ENCODE results near the gene BCORL1. TPM values are rescaled to one million over a fixed set of nuclear protein-coding genes. Genes with fewer than 3 reads are reported as not detected.

BCORL1 gene
- total RNA-seq, 4 donors from 2014 or later, result 5.9 to 11.0 (median 7.9) TPM

DNA sequence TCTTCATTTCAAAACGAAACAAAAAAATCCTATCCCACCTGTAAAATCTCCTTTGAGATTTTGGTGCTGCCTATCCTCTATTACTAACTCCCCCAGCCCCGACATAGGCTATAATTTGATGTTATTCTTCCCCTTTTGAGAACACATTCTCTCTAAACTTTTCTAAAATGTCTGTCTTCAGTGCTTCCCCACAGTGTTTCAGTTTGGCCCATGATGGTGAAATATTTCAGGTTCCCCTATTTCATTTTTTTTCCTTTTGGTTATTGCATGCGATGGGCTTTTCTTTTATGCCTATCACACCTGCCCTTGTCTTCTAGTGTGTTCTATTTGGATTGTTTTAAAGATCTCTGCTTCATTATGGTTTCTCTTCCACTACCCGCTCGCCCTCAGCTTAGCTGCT, 14.7 kb downstream of the BCORL1 start:
- Histone ChIP-seq H3K4me3 (no peak overlapping the region), H3K4me1 (no peaks in the 10 kb centered on the region), H3K27ac (no peak overlapping the region), H3K27me3 (no peaks in the 10 kb centered on the region), H3K9me3 (no peaks in the 10 kb centered on the region), H3K36me3 (no peaks in the 10 kb centered on the region)
- TF ChIP-seq EP300 (IDR thresholded peaks at IDR 0.05), result no peak
- TF ChIP-seq, protein P1, sequence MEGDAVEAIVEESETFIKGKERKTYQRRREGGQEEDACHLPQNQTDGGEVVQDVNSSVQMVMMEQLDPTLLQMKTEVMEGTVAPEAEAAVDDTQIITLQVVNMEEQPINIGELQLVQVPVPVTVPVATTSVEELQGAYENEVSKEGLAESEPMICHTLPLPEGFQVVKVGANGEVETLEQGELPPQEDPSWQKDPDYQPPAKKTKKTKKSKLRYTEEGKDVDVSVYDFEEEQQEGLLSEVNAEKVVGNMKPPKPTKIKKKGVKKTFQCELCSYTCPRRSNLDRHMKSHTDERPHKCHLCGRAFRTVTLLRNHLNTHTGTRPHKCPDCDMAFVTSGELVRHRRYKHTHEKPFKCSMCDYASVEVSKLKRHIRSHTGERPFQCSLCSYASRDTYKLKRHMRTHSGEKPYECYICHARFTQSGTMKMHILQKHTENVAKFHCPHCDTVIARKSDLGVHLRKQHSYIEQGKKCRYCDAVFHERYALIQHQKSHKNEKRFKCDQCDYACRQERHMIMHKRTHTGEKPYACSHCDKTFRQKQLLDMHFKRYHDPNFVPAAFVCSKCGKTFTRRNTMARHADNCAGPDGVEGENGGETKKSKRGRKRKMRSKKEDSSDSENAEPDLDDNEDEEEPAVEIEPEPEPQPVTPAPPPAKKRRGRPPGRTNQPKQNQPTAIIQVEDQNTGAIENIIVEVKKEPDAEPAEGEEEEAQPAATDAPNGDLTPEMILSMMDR (IDR thresholded peaks at IDR 0.05), result no peak
- TF ChIP-seq POLR2AphosphoS5 (IDR thresholded peaks at IDR 0.05), result no peak
- no peak for TF ChIP-seq POLR2A (IDR thresholded peaks at IDR 0.05)
- 80% methylated on average over 5 of the region's 5 CpGs for WGBS
- no peak for DNase-seq (ENCODE audit: low spot score in 2 of 2)

DNA sequence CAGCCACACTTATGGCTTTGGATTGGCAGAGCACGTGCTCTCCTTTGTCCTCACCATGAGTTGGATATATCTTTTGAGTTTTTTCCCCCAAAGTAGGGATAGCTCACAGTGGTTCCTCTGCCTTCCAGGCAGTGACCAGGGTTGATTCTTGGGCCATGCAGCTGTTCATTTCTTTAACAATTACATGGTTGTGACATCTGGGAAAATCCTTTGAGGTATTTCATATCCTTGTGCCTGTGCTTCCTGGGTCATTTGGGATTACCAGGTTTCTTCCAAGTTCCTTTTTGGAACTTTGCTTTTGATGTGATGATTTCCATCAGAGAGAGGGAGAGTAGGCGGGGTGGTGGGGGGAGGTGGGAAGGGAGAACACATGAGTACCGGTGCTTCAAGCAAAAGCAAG, 15.6 kb downstream of the BCORL1 start:
- H3K36me3 ChIP-seq, result no peaks in the 10 kb centered on the region
- H3K27ac ChIP-seq, result no peak overlapping the region
- no peak overlapping the region for H3K4me3 ChIP-seq
- WGBS, result 70% methylated on average over 3 of the region's 3 CpGs
- DNase-seq (ENCODE audit: low spot score in 2 of 2), result peak in 1 of 2 donors; percentile 7
- H3K4me1 ChIP-seq, result no peaks in the 10 kb centered on the region
- TF ChIP-seq, protein P1 (IDR thresholded peaks at IDR 0.05), result no peak
- TF ChIP-seq EP300 (IDR thresholded peaks at IDR 0.05) (no peak), POLR2A (IDR thresholded peaks at IDR 0.05) (no peak), POLR2AphosphoS5 (IDR thresholded peaks at IDR 0.05) (no peak)
- H3K27me3 ChIP-seq, result no peaks in the 10 kb centered on the region
- no peaks in the 10 kb centered on the region for H3K9me3 ChIP-seq

DNA sequence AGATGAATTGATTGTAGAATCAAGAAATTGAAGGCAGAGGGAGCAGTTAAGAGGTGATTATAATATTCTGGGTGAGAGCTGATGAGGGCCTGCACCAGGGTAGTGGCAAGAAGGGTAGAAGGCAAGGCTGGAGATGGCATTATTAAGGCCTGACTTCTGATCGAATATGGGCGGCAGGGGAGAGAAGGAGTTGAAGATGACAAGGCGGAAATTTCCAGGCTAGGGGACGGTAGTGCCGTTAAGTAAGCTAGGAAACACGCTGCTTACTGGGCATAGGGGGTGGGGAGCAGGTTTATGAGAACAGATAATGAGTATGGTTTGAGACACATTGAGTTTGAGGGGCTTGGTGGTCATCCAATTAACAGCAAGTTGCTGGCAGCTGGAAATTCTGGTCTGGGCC, 19.5 kb downstream of the BCORL1 start:
- no peaks in the 10 kb centered on the region for H3K36me3 ChIP-seq
- no peaks in the 10 kb centered on the region for H3K9me3 ChIP-seq
- TF ChIP-seq POLR2A (IDR thresholded peaks at IDR 0.05) (no peak), EP300 (IDR thresholded peaks at IDR 0.05) (no peak), POLR2AphosphoS5 (IDR thresholded peaks at IDR 0.05) (no peak)
- TF ChIP-seq, protein P1 (IDR thresholded peaks at IDR 0.05), result no peak
- peak in 1 of 2 donors; percentile 5 for DNase-seq (ENCODE audit: low spot score in 2 of 2)
- no peaks in the 10 kb centered on the region for H3K4me1 ChIP-seq
- H3K27me3 ChIP-seq, result no peaks in the 10 kb centered on the region
- H3K27ac ChIP-seq, result no peak overlapping the region
- no peak overlapping the region for H3K4me3 ChIP-seq
- WGBS, result 81% methylated on average over 6 of the region's 6 CpGs

DNA sequence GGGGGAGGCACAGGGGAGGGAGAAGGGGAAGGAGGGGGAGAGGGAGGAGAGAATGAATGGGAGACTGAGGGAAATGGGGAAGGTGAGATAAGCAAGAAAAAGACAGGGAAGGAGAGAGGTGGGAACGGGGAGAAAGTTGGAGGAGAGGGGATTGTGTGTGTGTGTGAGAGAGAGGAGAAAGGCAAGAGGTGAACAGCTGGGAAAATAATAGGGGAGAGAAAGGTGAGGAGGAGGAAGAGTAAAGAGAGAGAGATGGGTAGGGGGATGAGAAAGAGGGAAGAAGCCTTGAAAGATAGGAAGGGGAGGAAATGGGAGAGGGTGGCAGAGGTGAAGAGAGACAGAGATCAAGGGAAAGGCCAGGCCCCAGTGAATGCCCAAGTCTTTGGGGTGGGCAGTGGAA, 20.1 kb downstream of the BCORL1 start:
- H3K4me1 ChIP-seq, result no peaks in the 10 kb centered on the region
- no peak for DNase-seq (ENCODE audit: low spot score in 2 of 2)
- 73% methylated on average over 1 of the region's 1 CpG for WGBS
- no peak overlapping the region for H3K4me3 ChIP-seq
- no peaks in the 10 kb centered on the region for H3K27me3 ChIP-seq
- TF ChIP-seq EP300 (IDR thresholded peaks at IDR 0.05) (no peak), POLR2AphosphoS5 (IDR thresholded peaks at IDR 0.05) (no peak), POLR2A (IDR thresholded peaks at IDR 0.05) (no peak)
- TF ChIP-seq, protein P1 (IDR thresholded peaks at IDR 0.05), result no peak
- no peaks in the 10 kb centered on the region for H3K9me3 ChIP-seq
- H3K36me3 ChIP-seq, result no peaks in the 10 kb centered on the region
- H3K27ac ChIP-seq, result no peak overlapping the region

DNA sequence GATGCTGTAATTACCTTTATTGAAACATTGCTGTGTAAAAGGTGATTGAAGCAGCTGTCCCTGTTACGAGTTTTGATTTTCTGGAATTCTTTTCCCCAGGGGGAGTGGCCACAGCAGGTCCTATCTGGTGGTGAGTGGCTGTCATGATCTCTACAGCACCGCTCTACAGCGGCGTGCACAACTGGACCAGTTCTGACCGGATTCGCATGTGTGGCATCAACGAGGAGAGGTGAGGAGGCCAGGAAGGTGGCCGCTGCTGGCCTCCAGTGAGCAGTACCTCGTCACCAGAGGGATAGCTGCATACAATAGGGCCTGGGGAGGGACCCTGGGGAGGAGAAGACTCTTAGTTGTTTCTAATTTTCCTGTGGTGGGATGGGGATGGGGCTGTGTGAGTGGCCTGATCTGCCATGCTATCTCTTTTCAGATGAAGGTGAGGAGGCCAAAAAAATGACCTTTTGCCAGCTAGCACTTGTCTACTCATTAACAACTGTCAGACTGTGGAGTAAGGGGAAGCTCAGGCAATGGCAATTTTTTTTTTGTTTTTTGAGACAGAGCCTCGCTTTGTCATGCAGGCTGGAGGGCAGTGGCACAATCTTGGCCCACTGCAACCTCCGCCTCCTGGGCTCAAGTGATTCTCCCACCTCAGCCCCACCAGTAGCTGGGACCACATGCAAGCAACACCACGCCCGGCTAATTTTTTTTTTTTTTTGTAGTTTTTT, 22.8 kb downstream of the BCORL1 start:
- TF ChIP-seq EP300 (IDR thresholded peaks at IDR 0.05) (no peak), POLR2AphosphoS5 (IDR thresholded peaks at IDR 0.05) (no peak), POLR2A (IDR thresholded peaks at IDR 0.05) (no peak)
- TF ChIP-seq, protein P1 (IDR thresholded peaks at IDR 0.05), result no peak
- 84% methylated on average over 10 of the region's 13 CpGs for WGBS
- no peaks in the 10 kb centered on the region for H3K36me3 ChIP-seq
- H3K27ac ChIP-seq, result no peak overlapping the region
- peak in 1 of 2 donors; percentile 26 for DNase-seq (ENCODE audit: low spot score in 2 of 2)
- no peaks in the 10 kb centered on the region for H3K27me3 ChIP-seq
- H3K9me3 ChIP-seq, result no peaks in the 10 kb centered on the region
- H3K4me1 ChIP-seq, result no peaks in the 10 kb centered on the region
- no peak overlapping the region for H3K4me3 ChIP-seq
